ENCODE measurements around the gene PDZD8.
"Not testable (repeated sequence)": the region's sequence is repeated elsewhere in the genome, so short reads cannot be mapped to it uniquely, and the experiment has no call there.

GRCh38 chr10:117290872-117291271, 84.4 kb downstream of the PDZD8 start:
- not testable (repeated sequence) for TF ChIP-seq EZH2phosphoT487 (IDR thresholded peaks at IDR 0.05; ENCODE audit: borderline replicate concordance, low read length)
- TF ChIP-seq, protein P1, sequence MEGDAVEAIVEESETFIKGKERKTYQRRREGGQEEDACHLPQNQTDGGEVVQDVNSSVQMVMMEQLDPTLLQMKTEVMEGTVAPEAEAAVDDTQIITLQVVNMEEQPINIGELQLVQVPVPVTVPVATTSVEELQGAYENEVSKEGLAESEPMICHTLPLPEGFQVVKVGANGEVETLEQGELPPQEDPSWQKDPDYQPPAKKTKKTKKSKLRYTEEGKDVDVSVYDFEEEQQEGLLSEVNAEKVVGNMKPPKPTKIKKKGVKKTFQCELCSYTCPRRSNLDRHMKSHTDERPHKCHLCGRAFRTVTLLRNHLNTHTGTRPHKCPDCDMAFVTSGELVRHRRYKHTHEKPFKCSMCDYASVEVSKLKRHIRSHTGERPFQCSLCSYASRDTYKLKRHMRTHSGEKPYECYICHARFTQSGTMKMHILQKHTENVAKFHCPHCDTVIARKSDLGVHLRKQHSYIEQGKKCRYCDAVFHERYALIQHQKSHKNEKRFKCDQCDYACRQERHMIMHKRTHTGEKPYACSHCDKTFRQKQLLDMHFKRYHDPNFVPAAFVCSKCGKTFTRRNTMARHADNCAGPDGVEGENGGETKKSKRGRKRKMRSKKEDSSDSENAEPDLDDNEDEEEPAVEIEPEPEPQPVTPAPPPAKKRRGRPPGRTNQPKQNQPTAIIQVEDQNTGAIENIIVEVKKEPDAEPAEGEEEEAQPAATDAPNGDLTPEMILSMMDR (conservative IDR thresholded peaks at IDR 0.05; ENCODE audit: low read depth, low read length), result not testable (repeated sequence)
